Suprapubic skin (tissue), 4 donors: ENCODE data around the gene PCSK4. TPM values are rescaled to one million over a fixed set of nuclear protein-coding genes. Genes with fewer than 3 reads are reported as not detected.

Experiments
- DNase-seq, 2 donors: peaks; one replicate each; pipeline ENCODE4 v3.0.0-alpha.2; 2019; ENCODE audit warnings: low spot score in 2 of 2
- H3K27ac ChIP-seq: fragments of 200-600 bp; sonication (generic); one replicate; pipeline ENCODE4 v1.5.1; 2019
- H3K27me3 ChIP-seq: fragments of 200-600 bp; sonication (generic); one replicate; pipeline ENCODE4 v1.5.1; 2019
- H3K36me3 ChIP-seq: fragments of 200-600 bp; sonication (generic); one replicate; pipeline ENCODE4 v1.5.1; 2019
- H3K4me1 ChIP-seq: fragments of 200-600 bp; sonication (generic); one replicate; pipeline ENCODE4 v1.5.1; 2019
- H3K4me3 ChIP-seq: fragments of 200-600 bp; sonication (generic); one replicate; pipeline ENCODE4 v1.5.1; 2019; ENCODE audit warnings: mild to moderate bottlenecking
- H3K9me3 ChIP-seq: fragments of 200-600 bp; sonication (generic); one replicate; pipeline ENCODE4 v1.5.1; 2019
- EP300 ChIP-seq: sonication (generic); formaldehyde crosslinking; IDR thresholded peaks from one replicate; pipeline ENCODE4 v1.6.1; 2017; ENCODE audit warnings: antibody characterized with exemption
- POLR2A ChIP-seq, 2 donors: fragments of 450-650 bp; IDR thresholded peaks; one replicate each; pipeline ENCODE4 v1.6.1; 2017; ENCODE audit warnings: antibody characterized with exemption in 2 of 2, mild to moderate bottlenecking in 2 of 2, moderate library complexity in 2 of 2
- POLR2AphosphoS5 ChIP-seq, 3 donors: sonication (generic); formaldehyde crosslinking; IDR thresholded peaks; one replicate each; pipeline ENCODE4 v1.6.1; 2017; ENCODE audit warnings: antibody characterized with exemption in 3 of 3
- WGBS: methylation state at CpG from one replicate; pipeline ENCODE4 v1.1.5; 2018; 5-methylcytosine and 5-hydroxymethylcytosine counted together
- total RNA-seq, 4 donors: library from RNA; depleted of rRNA; stranded (reverse); fragments of >200 nt; gene quantifications; one replicate each; pipeline ENCODE4 v1.1.0, GENCODE V29; 2016
- TF ChIP-seq, protein P1 (sequence below), 2 donors: fragments of 200-600 bp in 1 of 2; fragments of 450-650 bp in 1 of 2; sonication (generic) in 1 of 2; IDR thresholded peaks; one replicate each; pipeline ENCODE4 v1.5.1; 2016 to 2019; ENCODE audit warnings: antibody characterized with exemption in 2 of 2, mild to moderate bottlenecking in 1 of 2, moderate library complexity in 1 of 2

PCSK4 gene
- total RNA-seq, 4 donors from 2014 or later: 1.4 to 6.6 (median 3.8) TPM

DNA sequence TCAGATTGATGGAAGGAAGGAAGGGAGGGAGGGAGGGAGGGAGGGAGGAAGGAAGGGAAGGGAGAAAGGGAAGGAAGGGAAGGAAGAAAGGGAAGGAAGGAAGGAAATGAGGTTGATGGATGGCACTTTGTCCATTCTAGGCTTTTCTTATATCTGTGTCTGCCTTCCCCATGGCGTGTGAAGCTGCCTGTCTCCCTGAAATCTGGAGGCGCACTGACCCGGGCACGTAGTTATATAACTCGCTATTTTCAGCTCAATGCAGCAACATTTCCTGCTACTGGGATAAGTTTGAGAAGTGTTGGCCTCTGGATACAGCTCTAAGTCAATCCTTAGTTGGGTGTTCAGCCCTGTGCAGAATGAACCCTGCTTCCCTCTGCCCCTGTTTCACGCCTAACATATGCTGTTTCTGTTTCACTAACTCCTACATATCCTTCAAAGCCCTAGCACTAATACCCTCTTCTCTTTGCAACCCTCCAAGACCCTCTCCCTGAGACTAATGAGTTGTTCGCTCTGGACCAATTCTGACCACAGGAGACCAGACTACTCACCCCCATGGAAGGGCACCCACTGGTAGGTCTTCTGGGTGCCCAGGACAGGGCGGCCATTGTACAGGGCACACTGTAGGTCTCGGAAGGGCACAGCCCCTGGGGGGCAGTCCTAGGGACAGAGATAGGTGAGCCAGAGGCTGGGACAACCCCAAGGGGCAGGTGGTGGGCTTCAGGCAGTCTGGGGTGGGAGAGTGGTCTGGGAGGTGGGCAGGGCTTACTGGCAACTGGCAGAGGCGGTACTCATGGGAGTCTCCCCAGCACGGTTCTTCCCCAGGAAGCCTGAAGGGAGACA lies 19.7 kb upstream of the PCSK4 start:
- DNase-seq: no peak
- no peaks in the 10 kb centered on the region for H3K9me3 ChIP-seq
- H3K4me1 ChIP-seq: peaks cover 45% of the 10 kb centered on the region
- TF ChIP-seq EP300 (no peak), POLR2AphosphoS5 (IDR thresholded peaks at IDR 0.05) (no peak)
- H3K27me3 ChIP-seq: peaks cover 23% of the 10 kb centered on the region
- WGBS: 50% methylated on average over 11 of the region's 11 CpGs
- no peak overlapping the region for H3K27ac ChIP-seq
- H3K36me3 ChIP-seq: no peaks in the 10 kb centered on the region
- H3K4me3 ChIP-seq: no peak overlapping the region

DNA sequence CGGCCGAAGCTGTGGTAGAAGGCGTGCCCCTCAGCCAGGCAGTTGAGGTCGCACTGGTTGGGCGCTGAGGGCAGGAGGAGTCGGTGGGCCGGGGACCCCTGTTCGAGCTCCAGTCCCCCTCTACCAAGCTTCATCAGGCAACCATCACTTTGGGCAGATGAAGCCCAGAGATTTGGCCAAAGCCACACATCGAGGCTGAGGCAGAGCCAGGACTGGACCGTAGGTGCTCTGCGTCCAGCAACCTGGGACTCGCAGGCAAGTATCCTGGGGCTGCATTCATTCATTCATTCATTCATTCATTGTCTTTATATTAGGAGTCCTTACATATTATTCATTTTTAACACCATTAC lies 18.3 kb upstream of the PCSK4 start:
- H3K27me3 ChIP-seq: peaks cover 28% of the 10 kb centered on the region
- no peaks in the 10 kb centered on the region for H3K9me3 ChIP-seq
- peak overlapping the region; percentile 34 for H3K4me3 ChIP-seq
- 26% methylated on average over 5 of the region's 12 CpGs for WGBS
- peaks cover 47% of the 10 kb centered on the region for H3K4me1 ChIP-seq
- TF ChIP-seq EP300 (no peak), POLR2A (IDR thresholded peaks at IDR 0.05) (no peak), POLR2AphosphoS5 (IDR thresholded peaks at IDR 0.05) (no peak)
- TF ChIP-seq, protein P1, sequence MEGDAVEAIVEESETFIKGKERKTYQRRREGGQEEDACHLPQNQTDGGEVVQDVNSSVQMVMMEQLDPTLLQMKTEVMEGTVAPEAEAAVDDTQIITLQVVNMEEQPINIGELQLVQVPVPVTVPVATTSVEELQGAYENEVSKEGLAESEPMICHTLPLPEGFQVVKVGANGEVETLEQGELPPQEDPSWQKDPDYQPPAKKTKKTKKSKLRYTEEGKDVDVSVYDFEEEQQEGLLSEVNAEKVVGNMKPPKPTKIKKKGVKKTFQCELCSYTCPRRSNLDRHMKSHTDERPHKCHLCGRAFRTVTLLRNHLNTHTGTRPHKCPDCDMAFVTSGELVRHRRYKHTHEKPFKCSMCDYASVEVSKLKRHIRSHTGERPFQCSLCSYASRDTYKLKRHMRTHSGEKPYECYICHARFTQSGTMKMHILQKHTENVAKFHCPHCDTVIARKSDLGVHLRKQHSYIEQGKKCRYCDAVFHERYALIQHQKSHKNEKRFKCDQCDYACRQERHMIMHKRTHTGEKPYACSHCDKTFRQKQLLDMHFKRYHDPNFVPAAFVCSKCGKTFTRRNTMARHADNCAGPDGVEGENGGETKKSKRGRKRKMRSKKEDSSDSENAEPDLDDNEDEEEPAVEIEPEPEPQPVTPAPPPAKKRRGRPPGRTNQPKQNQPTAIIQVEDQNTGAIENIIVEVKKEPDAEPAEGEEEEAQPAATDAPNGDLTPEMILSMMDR (IDR thresholded peaks at IDR 0.05): no peak
- no peaks in the 10 kb centered on the region for H3K36me3 ChIP-seq
- no peak overlapping the region for H3K27ac ChIP-seq
- no peak for DNase-seq

DNA sequence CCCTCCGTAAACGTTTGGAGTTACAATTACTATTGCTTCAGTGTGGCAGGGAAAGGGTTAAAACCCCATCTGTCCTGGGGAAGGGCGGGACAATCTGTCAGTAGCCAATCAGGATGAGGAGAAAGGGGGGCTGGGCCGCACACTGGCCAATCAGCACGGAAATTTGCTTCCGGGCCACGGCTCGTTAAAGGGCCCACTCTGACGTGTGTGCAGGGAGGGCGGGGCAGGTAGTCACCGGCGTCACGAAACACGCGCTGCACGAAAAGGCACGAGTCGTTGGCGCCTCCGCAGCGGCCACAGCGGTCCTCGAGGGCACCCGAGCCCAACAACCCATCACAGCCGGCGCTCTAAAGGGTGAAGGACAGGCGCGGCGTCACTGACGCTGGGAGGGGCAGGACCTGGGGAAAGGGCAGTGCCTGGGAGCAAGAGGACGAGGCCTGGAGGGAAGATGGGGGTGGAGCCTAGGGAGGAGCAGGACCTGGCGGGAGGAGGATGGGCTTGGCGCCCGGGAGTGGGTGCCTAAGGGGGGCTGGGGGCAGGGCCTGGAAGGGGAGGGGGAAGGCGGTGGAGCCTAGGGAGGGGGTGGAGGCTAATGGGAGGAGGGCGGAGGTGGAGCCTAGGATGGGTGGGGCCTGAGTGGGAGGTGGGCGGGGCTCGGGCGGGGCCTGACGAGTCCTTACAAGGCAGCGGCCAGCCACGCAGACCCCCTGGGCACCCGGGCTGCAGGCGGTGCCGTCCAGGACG lies 17.8 kb upstream of the PCSK4 start:
- 1% methylated on average over 23 of the region's 46 CpGs for WGBS
- TF ChIP-seq POLR2AphosphoS5 (IDR thresholded peaks at IDR 0.05) (peak in 1 of 3 donors; percentile 86), POLR2A (IDR thresholded peaks at IDR 0.05) (no peak), EP300 (no peak)
- TF ChIP-seq, protein P1 (IDR thresholded peaks at IDR 0.05): no peak
- DNase-seq: peak; percentile 94 to 97

DNA sequence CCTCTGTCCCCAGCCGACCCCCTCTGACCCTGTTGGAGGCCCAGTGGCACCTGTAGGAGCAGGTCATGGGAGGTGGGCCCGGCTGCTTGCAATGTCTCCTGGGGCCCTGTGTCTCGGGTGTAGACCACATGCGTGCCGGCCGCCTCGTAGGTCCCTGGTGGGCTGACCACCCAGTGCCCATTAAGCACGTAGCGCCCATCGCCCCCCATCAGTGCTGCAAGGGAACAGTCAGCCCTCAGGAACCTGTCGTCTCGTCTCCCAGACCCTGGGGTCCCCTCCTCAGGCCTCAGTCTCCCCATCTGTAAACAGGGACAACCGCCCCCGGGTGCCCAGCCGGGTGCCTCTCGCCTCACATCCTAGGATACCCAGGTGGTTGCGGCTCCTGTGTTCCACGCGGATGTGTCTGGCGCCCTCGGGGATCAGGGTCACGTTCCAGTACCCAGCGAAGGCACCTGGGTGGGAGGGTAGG lies 17.1 kb upstream of the PCSK4 start:
- H3K4me3 ChIP-seq: peak overlapping the region; percentile 34
- DNase-seq: peak in 1 of 2 donors; percentile 73
- H3K27me3 ChIP-seq: peaks cover 26% of the 10 kb centered on the region
- no peaks in the 10 kb centered on the region for H3K9me3 ChIP-seq
- H3K4me1 ChIP-seq: peaks cover 41% of the 10 kb centered on the region
- WGBS: 58% methylated on average over 18 of the region's 23 CpGs
- H3K36me3 ChIP-seq: no peaks in the 10 kb centered on the region
- TF ChIP-seq EP300 (no peak), POLR2AphosphoS5 (IDR thresholded peaks at IDR 0.05) (no peak), POLR2A (IDR thresholded peaks at IDR 0.05) (no peak)
- no peak overlapping the region for H3K27ac ChIP-seq

More for the DNA sequence above, 17.8 kb upstream of the PCSK4 start:
- Histone ChIP-seq H3K4me3 (peak overlapping the region; percentile 34), H3K27me3 (peaks cover 29% of the 10 kb centered on the region), H3K36me3 (no peaks in the 10 kb centered on the region), H3K27ac (peak overlapping the region; percentile 49), H3K4me1 (peaks cover 47% of the 10 kb centered on the region), H3K9me3 (no peaks in the 10 kb centered on the region)

DNA sequence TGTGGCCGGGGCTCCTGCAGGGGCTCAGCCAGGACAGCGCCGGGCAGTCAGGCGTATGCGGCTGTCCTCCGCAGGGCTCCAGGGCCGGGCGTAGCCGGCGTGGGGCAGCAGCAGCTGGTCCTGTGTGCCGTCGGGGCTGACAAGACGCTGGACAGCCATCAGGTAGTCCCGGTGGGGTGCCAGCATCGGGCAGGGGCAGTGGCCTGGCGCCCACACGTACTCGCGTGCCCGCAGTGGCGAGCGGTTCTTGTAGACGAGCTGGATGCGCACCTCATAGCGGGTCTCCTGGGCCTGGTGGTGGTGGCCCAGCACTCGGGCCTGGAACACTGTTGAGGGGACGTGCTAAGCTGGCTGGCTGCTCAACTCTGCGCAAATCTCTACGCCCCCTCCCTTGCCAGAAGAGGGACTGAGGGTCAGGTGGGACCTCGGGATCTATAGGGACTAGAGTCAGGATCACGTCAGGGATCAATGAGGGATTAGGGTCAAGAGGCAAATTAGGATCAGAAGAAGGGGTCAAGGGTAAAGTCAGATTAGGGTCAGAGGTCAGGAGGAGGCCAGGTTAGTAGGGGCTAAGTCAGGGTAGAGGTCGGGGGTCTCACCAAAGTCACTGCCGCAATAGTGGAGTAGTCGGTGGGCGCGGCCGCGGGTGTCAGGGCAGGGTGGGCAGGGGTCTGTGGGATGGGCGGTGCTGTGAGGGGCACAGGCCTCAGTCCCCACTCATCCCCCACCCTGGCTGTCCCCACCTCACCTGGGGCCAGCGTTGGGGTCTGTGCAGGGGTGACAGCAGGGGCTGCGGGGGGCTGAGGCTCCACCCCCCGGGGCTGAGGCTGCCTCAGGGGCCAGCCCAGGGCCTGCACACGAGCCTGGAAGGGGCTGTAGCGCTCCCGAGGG lies 16.1 kb upstream of the PCSK4 start:
- peak in 1 of 2 donors; percentile 58 for DNase-seq
- WGBS: 87% methylated on average over 21 of the region's 45 CpGs
- peaks cover 17% of the 10 kb centered on the region for H3K27me3 ChIP-seq
- no peaks in the 10 kb centered on the region for H3K9me3 ChIP-seq
- H3K36me3 ChIP-seq: no peaks in the 10 kb centered on the region
- TF ChIP-seq, protein P1 (IDR thresholded peaks at IDR 0.05): no peak
- TF ChIP-seq POLR2A (IDR thresholded peaks at IDR 0.05) (no peak), POLR2AphosphoS5 (IDR thresholded peaks at IDR 0.05) (no peak), EP300 (no peak)
- peaks cover 35% of the 10 kb centered on the region for H3K4me1 ChIP-seq
- H3K27ac ChIP-seq: no peak overlapping the region
- no peak overlapping the region for H3K4me3 ChIP-seq
